OCI-LY3 (cell line): ENCODE data around the gene GATAD2B.

Experiments used
- H2AFZ ChIP-seq: fragments of 200-600, 300-600 bp; shearing (Covaris generic); 2 replicates; pipeline ENCODE4 v1.6.0; 2014; ENCODE audit warnings: antibody characterized with exemption, low read depth, low read length
- H3K27ac ChIP-seq: fragments of 200-600, 300-600 bp; sonication (generic); 2 replicates; pipeline ENCODE4 v1.5.1; 2014; ENCODE audit warnings: mild to moderate bottlenecking, low read length, moderate library complexity, mixed read lengths
- H3K27me3 ChIP-seq: fragments of 200-600, 300-600 bp; sonication (generic); 2 replicates; pipeline ENCODE4 v1.6.1; 2014; ENCODE audit warnings: low read depth, low read length, mixed read lengths
- H3K36me3 ChIP-seq: fragments of 200-600, 300-600 bp; sonication (generic); replicated peaks from 2 replicates; pipeline ENCODE3; 2014; ENCODE audit warnings: low read depth, low read length, mixed read lengths
- H3K4me1 ChIP-seq: fragments of 300-600, 200-600 bp; sonication (generic); 2 replicates; pipeline ENCODE4 v1.6.1; 2014; ENCODE audit warnings: low read length, mixed read lengths
- H3K4me2 ChIP-seq: fragments of 200-600, 300-600 bp; sonication (generic); 2 replicates; pipeline ENCODE4 v1.6.1; 2014; ENCODE audit warnings: low read length, mixed read lengths
- H3K4me3 ChIP-seq: fragments of 300-600, 200-600 bp; sonication (generic); 2 replicates; pipeline ENCODE4 v1.5.1; 2014; ENCODE audit warnings: antibody characterized with exemption, mild to moderate bottlenecking, low read length, moderate library complexity
- H3K79me2 ChIP-seq: fragments of 300-600, 200-600 bp; shearing (Covaris generic); 2 replicates; pipeline ENCODE4 v1.6.1; 2014; ENCODE audit warnings: mild to moderate bottlenecking, low read length, mixed read lengths
- H3K9ac ChIP-seq: fragments of 300-600, 200-600 bp; shearing (Covaris generic); 2 replicates; pipeline ENCODE4 v1.6.0; 2014; ENCODE audit warnings: mild to moderate bottlenecking, low read length, moderate library complexity
- H3K9me3 ChIP-seq: fragments of 200-600, 300-600 bp; shearing (Covaris generic); 2 replicates; pipeline ENCODE4 v1.6.1; 2014; ENCODE audit warnings: low read length, mixed read lengths; ENCODE audit not compliant: insufficient read depth
- H4K20me1 ChIP-seq: fragments of 200-600, 300-600 bp; sonication (generic); 2 replicates; pipeline ENCODE4 v1.6.1; 2016; ENCODE audit warnings: low read length, mixed read lengths; ENCODE audit not compliant: insufficient read depth
- EZH2phosphoT487 ChIP-seq: fragments of 200-600 bp; shearing (Covaris generic); IDR thresholded peaks from 2 replicates; pipeline ENCODE4 v1.6.1; 2018; ENCODE audit warnings: antibody characterized with exemption, mixed run types, low read depth
- TF ChIP-seq, protein P1 (sequence below): fragments of 200-600, 300-600 bp; sonication (generic); IDR thresholded peaks from 2 replicates; pipeline ENCODE4 v1.5.1; 2014; ENCODE audit warnings: antibody characterized with exemption, low read length, low read depth

GATAD2B gene

DNA sequence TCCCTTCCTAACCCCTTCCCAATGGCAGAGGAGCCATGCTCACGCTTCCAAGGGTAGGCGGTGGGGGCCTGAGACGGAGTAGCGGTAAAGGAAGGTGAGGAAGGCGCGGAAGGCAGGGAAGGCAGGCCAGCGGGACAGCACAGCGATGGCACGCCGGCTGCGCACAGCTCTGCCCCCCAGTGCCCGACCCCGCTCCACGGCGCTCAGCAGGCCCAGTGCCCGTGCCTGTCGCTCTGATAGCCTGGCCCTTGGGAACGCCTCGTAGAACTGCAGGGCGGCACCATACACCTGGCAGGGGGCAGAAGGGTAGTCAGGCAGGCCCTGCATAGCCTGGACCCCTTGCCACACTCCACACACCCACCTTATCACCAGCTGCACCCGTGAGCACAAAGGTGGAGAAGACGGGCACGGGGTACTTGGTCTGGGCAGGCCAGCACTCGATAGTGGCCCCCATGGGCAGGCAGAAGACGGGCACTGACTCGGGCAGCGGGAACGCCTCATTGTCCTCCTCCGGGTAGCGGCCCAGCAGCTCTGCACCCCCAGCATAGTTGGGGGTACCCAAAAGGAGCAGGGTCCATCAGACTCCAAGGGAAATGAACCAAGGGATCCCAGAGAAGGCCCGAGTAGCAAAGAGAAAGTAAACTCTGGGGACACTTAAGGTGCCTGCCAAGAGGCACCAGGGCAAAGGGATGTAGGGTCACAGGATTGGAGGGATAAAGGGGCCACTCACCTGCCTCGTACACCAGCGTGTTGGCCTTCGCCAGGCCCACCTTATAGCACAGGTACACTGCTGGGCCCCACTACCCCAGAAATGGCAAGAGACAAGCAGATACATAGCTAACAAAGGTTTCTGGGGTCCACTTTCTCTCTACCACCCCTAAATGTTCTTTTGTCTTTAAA is 19.3 kb upstream of the GATAD2B start:
- Histone ChIP-seq H4K20me1 (no peaks in the 10 kb centered on the region), H3K4me2 (no peak overlapping the region), H3K36me3 (peaks cover 66% of the 10 kb centered on the region), H3K4me3 (no peak overlapping the region), H3K9me3 (no peaks in the 10 kb centered on the region), H3K79me2 (peaks cover 32% of the 10 kb centered on the region), H2AFZ (no peak overlapping the region), H3K4me1 (peaks cover 23% of the 10 kb centered on the region), H3K27ac (no peak overlapping the region), H3K9ac (no peak overlapping the region), H3K27me3 (no peaks in the 10 kb centered on the region)
- TF ChIP-seq, protein P1, sequence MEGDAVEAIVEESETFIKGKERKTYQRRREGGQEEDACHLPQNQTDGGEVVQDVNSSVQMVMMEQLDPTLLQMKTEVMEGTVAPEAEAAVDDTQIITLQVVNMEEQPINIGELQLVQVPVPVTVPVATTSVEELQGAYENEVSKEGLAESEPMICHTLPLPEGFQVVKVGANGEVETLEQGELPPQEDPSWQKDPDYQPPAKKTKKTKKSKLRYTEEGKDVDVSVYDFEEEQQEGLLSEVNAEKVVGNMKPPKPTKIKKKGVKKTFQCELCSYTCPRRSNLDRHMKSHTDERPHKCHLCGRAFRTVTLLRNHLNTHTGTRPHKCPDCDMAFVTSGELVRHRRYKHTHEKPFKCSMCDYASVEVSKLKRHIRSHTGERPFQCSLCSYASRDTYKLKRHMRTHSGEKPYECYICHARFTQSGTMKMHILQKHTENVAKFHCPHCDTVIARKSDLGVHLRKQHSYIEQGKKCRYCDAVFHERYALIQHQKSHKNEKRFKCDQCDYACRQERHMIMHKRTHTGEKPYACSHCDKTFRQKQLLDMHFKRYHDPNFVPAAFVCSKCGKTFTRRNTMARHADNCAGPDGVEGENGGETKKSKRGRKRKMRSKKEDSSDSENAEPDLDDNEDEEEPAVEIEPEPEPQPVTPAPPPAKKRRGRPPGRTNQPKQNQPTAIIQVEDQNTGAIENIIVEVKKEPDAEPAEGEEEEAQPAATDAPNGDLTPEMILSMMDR = no peak
- TF ChIP-seq EZH2phosphoT487 = no peak

DNA sequence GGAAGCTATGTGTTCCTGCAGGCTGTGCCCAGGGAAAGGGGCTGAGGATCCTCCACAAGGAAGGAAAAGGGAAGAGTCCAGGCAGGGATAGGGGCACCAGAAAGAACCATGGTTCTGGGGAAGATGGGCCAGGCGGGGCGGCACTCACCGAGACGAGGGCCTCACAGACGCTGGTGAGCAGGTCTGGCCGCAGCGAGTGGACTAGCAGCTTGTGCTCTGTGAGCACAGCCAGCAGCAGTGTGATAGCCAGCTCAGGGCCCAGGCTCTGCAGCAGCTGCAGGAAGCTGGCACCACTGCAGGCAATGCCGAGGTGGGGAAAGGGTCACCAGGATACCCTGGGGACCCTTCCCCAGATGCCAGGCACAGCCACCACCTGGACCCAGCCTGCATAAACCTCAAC is 18.0 kb upstream of the GATAD2B start:
- Histone ChIP-seq H3K4me2 (no peak overlapping the region), H3K4me1 (peaks cover 18% of the 10 kb centered on the region), H3K79me2 (peaks cover 32% of the 10 kb centered on the region), H3K9ac (no peak overlapping the region), H2AFZ (no peak overlapping the region), H3K4me3 (no peak overlapping the region), H3K36me3 (peaks cover 76% of the 10 kb centered on the region), H3K27ac (no peak overlapping the region), H3K9me3 (no peaks in the 10 kb centered on the region), H4K20me1 (no peaks in the 10 kb centered on the region), H3K27me3 (no peaks in the 10 kb centered on the region)
- TF ChIP-seq EZH2phosphoT487 = no peak
- TF ChIP-seq, protein P1 = no peak

DNA sequence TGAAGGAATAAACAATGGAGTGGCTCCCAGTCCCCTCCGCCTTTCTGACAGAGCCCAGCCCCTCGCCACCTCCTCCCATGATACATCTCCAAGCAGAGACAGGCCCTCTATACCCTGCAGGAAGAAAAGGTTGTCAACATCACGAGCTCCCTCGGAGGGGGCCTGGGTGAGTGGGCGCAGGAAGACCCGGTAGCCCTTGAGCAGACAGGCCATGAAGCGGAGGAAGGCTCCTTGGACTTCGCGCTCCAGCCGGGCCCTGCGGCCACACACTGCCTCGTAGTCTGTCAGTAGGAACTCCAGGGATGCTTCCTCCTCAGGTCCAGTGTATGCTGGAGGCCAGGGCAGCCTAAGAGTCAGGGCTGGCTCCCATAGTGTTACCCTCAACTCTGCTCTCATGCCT is 16.7 kb upstream of the GATAD2B start:
- no peak overlapping the region for H3K27ac ChIP-seq
- no peak overlapping the region for H2AFZ ChIP-seq
- TF ChIP-seq, protein P1 = no peak
- TF ChIP-seq EZH2phosphoT487 = no peak
- H4K20me1 ChIP-seq = no peaks in the 10 kb centered on the region; the same call in 1 of the 2 replicates
- peaks cover 20% of the 10 kb centered on the region for H3K79me2 ChIP-seq
- H3K4me1 ChIP-seq = peaks cover 7% of the 10 kb centered on the region
- H3K9ac ChIP-seq = no peak overlapping the region
- H3K36me3 ChIP-seq = peaks cover 83% of the 10 kb centered on the region
- no peak overlapping the region for H3K4me3 ChIP-seq
- H3K9me3 ChIP-seq = no peaks in the 10 kb centered on the region
- no peaks in the 10 kb centered on the region for H3K27me3 ChIP-seq
- no peak overlapping the region for H3K4me2 ChIP-seq

DNA sequence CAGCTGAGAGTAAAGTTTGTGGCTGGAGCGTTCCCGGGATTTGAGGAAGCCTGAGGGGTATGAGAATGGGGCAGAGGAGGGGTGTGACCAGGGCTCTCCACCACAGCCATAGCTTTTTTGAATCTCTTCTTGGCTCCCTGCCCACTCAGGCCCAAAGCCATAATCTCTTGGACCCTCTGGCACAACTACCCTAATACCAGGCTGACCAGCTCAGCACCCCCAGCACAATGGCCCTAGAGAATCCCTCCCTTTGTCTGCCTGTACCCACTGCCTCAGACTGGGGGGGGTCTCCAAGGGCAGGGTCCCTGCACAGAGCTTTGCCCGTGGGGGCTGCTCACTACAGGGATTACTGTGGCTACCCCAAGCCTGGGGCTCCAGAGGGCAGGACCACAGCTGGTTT is 16.2 kb upstream of the GATAD2B start:
- Histone ChIP-seq H3K9me3 (no peaks in the 10 kb centered on the region), H3K9ac (no peak overlapping the region), H3K4me3 (no peak overlapping the region), H3K4me1 (peaks cover 3% of the 10 kb centered on the region), H4K20me1 (no peaks in the 10 kb centered on the region; the same call in 1 of the 2 replicates), H3K27ac (no peak overlapping the region), H3K27me3 (no peaks in the 10 kb centered on the region), H3K79me2 (peaks cover 15% of the 10 kb centered on the region), H3K4me2 (no peak overlapping the region), H2AFZ (no peak overlapping the region), H3K36me3 (peaks cover 82% of the 10 kb centered on the region)
- TF ChIP-seq EZH2phosphoT487 = no peak
- TF ChIP-seq, protein P1 = no peak
